Hematopoietic multipotent progenitor cell (in vitro differentiated cells): ENCODE results near the gene TNK2. TPM values are rescaled to one million over a fixed set of nuclear protein-coding genes. Genes with fewer than 3 reads are reported as not detected.

ENCODE experiments used
- DNase-seq, 3 donors: peaks; one replicate each; pipeline ENCODE4 v3.0.0-alpha.2; 2011 to 2015; ENCODE audit warnings: low read depth in 2 of 3, low spot score in 2 of 3
- total RNA-seq: library from RNA; depleted of rRNA; stranded (reverse); fragments of >200 nt; gene quantifications from one replicate; pipeline ENCODE4 v1.2.3, GENCODE V29; 2012

The TNK2 gene
- total RNA-seq, 1 donor = 42.5 TPM

DNA sequence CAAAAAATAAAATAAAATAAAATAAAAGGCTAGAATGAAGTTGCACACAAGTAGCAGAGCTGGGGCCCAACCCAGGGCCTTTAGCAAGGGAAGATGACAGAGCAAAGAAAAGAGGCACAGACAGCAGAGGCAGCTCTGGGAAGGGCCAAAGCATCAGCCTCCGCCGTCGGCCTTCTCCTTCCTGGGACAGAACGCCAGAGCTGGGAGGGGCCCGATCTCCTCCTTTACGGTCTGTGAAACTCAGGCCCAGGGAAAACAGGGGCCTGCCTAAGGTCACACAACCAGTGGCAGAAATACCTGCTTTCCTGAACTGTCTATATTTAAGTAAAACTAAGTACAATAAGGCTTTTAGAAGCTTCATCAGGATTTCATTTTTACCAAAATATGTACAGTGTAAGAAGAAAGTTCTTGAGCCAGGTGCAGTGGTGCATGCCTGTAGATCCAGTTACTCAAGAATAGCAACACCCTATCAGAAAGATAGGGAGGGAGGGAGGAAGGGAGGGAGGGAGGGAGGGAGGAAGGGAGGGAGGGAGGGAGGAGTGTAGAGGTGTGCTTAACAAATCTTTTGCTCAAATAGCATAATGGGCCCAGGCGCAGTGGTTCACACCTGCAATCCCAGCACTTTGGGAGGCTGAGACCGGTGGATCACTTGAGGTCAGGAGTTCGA, 53.6 kb downstream of the TNK2 start:
- no peak for DNase-seq

DNA sequence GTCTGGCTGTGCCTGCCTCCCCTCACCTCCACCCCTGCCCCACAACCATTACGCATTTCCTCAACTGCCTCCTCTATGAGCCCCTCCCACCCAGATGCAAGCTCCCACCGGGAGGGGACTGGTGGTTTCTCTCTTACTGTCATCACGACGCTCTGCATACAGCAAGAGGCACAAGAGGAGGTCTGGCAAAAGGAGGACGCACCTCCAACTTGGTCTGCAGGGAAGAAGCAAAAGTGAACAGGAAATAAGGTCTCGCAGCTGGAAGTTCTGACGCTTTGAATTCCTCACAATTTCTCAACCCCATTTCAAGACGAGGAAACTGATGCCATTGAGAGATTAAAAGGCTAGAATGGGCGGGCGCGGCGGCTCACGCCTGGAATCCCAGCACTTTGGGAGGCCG, 54.4 kb downstream of the TNK2 start:
- DNase-seq = peak in 2 of 3 donors; percentile 42 to 75

DNA sequence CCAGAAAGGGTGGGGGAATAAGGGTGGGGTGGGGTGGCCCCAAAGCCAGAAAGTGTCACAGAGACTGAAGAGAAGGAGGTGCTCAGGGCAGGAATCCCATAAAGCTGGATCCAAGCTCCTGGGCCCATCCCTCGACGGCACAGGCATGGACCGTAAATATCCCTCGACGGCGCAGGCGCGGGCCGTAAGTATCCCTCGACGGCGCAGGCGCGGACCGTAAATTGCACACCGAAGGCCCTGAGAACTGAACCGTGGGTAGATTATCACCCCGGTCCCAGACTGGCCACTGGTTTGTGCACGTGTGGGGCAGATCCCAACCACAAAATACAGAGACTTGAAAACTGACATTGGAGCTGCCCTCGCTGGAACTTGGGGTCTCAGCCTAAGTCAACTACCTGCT, 55.3 kb downstream of the TNK2 start:
- no peak for DNase-seq

DNA sequence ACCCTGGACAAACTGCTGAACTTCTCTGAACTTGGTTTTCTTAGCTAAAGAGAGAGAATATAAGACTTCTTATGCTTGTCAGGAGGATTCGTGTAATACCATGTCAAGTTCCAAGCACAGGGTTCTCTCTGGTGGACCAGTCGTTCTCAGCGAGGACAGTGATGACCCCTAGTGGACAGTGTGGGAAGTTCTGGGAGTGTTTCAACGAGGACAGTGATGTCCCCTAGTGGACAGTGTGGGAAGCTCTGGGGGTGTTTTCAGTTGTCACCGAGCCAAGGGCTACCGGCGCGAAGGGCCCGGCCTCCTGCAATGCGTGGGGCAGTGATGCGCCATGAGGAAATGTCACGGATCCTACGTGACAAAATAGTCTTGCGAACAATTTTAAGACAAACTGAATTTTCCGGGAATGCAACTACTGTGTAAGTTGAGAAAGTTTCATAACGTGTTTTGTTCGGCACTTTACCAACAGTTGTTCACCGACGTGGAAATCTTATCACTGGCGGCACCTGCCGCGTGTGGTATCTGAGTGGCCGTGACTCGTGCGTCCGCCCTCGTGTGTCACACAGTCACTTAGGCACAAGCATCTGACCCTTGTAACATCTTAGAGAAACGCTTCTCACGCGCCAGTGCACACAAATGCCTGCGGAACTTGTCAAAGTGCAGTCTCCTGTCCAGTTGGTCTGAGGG, 57.4 kb downstream of the TNK2 start:
- peak; percentile 76 to 96 (median 89) for DNase-seq

DNA sequence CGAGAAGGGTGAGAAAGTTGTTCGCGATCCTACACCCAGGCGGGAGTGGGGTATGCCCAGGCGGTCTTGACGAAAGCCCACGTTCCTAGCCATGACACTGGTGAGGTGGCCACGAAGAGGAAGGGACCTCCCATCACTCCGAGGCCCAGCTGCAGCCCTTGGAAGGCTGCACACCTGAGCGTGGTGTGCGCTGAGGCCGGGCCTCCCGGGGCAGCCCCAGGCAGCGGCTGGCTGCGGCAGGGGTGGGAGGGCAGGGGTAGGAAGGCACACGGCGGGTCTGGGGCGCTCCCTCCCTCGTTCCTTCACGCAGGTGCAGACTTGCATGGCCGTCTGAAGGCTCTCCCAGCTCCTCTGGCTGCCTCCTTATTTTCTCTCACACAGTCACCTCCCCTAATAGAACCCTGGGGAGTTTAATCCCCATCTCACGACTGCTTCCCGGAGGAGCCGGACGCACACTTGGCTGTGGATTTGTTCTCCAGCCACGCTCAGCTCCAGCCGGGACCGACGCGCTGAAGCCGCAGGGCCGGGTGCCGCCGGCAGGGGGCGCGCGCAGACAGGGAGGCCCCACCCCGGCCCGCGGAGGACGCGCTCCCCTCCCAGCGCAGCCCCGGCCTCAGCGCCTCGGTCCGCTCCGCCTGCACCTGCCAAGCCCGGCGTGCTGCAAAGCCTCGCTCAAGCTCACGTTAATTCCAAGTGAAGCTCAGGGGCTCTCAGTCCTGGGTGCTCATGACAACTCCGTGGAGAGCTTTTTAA, 58.9 kb downstream of the TNK2 start:
- peak in 1 of 3 donors; percentile 56 for DNase-seq

DNA sequence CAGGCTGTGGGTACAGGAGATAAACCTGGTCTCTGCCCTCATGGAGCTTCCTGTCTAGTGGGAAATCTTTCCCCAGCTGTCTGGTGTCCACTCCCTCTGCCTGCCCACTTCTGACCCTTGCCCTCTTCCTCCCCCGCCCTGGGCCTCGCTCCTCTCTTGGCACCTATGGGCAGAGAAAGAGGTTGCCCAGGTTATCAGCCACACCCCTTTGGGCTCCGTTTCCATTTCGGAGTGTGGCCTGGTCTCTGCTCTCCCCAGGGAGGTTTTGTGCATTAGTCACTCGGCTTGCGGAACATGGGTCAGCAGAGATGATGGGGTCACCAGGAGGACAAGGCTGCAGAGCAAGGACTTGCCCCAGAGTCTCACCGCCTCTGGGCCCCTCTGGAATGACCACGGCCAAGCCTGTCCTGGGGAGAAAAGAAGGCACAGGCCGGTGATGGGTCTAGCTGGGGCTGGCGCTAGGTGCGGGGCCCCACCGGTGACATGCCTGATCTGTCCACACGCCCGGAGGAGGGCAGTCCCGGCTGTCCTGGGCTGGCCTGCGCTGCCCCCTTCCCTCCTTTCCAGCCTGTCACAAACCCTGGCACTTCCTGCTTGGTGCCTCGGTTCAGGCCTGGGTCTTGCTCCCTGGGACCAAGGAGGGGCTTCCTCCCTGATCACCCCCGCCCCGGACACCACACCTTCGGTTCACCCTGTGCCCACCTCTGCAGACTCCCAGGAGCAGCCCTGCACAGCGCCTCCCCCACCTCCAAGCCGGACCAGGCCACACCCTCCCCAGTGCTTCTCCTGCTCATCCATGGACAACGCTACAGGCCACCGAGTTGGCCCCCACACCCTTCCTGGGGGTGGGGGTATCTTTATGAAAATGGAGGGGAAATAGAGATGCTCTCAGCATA, 61.0 kb downstream of the TNK2 start:
- DNase-seq = no peak

DNA sequence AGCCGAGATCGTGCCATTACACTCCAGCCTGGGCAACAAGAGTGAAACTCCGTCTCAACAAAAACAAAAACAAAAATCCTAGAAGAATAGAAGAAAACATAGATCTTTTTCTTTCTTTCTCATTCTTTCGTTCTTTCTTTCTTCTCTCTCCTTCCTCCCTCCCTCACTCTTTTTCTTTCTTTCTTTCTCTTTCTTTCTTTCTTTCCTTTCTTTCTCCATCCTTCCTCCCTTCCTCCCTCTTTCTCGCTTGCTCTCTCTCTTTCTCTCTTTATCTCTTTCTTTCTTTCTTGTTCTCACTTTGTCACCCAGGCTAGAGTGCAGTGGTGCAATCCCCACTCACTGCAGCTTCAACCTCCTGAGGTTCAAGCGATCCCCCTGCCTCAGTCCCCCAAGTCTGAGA, 62.9 kb downstream of the TNK2 start:
- DNase-seq = no peak

DNA sequence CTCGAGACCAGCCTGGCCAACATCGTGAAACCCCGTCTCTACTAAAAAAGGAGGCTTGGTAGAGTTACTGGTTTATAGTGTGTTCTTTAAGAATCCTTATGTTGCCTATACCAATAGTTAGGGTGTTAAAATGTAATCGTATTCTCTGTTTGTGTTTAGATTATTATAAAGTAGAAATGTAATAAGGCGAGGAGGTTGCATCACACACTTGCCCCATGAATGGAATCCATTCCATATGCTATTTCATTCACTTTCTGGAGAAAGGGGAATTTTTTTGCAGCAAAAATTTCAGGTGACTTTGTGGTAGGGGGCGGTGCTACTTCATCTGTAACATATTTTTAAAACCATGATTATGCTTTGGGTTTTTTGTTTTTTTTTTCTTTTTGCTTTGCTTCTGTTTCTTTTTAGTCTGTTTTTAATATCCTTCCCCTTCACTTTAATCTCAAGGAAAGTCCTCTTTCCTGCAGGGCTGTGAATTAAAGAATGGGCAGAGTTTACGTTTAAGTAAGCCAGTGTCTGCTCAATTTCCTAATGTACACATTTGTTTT, 63.6 kb downstream of the TNK2 start:
- no peak for DNase-seq

DNA sequence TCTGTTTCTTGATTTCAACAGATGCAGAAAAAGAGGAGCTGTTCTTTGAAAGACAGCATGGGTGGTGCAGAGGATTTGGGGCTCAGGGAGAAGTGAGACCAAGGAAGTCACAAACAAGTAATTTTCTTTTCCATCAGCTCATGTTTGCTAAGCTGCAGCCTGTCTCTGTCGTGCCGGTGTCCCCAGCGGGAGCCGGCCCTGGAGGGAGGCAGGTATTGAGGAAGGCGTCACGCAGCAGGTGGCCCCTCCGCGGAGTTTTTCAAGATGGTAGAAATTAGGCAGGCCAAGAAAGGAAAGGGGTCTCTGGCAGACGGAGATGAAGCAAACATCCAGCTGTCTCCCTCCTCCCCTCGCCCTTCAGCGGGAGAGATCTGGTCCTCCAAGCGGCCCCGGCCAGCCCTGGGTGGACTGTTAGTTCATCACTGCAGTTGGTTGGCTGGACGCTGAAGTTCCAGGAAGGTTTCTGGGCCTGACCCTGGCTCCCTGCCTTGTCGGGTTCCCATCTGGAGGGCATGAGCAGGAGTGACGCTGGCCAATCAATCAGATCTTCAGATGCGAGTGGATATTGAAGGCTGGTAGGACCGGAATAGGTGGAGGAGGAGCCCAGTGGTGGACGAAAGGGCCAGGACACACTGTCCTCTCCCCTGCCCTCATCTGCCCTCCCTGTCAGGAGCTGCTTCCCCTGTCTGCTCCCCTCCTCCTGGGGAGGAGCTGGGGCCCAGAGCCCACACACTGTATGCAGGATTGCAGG, 68.9 kb downstream of the TNK2 start:
- DNase-seq = no peak

DNA sequence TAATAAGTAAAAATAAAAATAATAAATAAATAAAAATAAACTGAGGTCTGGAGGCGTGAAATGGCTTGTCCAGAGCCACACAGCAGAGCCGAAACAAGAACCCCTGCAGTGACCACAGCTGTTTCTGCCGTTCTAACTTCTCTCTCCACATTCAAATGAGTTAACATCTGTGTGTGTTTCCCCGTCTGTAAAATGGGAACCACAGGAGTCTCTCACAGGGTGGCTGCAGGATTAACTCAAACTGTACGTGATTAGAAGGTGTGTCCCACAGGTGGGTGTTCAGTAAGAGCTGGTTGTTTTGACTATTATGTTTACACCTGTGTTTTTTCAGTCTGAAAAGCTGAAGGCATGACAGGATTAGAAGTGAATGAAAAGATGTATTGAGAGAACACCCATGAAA, 69.6 kb downstream of the TNK2 start:
- DNase-seq = no peak

DNA sequence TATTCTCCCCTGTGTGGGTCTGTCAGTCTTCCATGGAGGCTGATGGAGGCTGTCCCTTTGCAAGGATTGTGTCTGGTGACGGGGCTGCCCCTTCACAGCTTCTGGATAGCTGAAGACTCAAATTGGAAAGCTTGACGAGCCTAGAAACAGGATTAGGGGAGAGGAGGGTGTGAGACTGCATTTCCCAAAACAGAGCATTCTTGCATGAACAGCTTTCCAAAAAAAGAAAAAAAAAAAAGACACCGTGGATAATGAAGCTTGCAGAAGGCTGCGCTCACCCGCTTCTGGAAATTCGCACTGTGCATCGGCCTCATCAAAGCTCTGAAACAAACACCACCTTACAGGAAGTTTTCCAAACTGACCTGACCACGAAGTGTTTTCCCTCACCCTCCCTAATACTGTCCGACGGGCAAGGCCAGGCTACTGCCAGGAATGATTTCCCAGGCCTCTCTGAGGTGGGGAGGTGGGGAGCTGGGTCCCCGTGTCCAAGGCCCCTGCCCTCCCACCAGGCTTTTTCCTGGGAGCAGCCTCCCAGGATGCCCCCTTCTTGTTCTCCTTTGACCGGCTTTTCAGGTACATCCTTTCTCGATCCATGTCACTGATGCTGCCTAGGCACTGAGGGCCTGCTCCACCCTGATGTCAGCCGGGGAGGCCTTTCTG, 71.7 kb downstream of the TNK2 start:
- no peak for DNase-seq

DNA sequence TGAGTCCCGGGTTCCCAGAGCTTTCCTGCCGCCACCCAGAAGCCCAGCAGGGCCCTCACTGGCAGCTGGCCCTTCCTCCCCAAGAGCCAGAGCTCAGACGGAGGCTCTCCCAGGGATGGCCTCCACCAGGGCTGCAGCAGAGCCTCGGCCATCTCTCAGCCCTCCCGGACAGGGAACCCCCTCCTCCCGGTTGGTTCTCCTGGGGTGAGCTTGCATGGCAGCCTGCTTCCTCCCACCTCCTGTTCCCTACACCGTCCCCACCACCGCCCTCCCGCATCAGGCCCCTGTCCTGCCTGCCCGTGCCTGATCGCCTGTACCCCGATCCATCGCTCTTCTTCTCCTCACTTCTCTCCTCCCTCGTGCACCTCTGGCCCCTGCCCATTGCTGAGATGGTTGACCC, 72.6 kb downstream of the TNK2 start:
- DNase-seq = no peak

DNA sequence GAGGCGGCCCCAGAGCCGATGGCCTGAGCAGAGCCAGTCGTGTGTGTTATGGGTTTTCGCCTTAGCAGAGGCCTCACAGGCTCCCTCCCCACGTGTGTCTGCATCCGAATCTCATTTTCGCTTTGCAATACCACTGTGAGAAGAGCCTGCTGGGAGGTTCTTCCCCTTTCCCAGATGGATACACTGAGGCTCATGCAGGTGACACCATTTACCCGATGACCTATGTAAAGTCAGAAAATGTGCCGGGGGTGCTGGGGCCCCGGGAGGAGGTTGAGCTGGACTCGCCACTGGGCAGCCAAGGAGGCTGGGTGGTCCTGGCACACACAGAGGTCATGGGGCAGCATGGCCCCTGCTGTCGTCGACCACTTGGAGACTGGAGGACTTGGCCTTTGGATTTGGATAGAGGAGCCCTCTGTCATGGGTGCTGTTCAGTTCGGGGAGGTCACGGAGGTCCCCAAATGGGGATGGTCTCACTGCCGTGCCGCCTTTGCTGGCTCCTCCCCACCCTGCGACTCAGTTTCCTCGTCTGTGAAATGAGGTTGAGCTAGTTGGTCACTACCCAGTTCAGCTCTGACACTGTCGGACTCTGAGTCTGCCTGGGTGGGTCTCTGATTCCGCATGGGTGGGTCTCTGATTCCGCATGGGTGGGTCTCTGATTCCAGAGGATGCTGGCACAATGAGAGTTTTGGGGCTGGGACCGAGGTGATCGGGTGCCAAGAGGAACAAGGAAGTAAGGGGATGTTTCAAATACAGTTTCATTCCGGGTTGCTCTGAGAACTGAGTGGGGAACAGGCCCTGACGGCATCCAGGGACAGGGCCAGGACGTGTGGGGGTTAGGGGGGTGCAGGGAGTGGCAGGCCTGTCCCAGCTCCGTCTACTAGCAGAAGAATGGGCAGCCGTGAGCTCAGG, 73.4 kb downstream of the TNK2 start:
- DNase-seq = no peak

DNA sequence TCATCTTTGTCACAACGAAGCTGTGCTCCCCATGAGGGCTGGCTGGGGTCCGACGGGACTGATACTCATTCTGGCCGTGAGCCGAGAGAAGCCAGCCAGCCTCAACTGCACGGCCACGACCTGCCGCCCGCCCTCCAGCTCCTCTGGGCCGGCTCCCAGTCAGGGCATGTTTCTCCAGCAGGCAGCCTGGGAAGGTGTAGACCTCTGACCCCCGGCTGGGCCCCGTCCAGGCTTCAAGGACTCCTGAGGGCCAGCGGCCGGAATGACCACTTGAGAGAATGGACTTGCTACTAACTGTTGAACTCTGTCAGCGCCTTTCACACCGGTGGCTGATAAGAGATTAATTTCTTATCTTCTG, 78.5 kb downstream of the TNK2 start:
- DNase-seq = no peak

DNA sequence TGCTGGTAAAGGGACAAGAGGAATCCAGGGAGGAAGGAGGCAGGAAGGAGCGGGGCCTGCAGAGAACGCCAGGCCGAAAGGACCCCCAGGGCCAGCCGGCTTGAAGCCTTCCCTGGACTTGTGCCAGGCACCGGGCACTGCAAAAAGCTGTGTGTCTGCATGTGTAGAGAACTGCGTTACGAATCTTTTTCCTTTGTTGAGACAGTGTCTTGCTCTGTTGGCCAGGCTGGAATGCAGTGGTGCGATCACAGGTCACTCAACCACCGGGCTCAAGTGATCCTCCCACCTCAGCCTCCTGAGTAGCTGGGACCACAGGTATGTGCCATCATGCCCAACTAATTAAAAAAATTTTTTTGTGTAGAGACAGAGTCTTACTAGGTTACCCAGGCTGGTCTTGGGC, 79.6 kb downstream of the TNK2 start:
- DNase-seq = no peak

DNA sequence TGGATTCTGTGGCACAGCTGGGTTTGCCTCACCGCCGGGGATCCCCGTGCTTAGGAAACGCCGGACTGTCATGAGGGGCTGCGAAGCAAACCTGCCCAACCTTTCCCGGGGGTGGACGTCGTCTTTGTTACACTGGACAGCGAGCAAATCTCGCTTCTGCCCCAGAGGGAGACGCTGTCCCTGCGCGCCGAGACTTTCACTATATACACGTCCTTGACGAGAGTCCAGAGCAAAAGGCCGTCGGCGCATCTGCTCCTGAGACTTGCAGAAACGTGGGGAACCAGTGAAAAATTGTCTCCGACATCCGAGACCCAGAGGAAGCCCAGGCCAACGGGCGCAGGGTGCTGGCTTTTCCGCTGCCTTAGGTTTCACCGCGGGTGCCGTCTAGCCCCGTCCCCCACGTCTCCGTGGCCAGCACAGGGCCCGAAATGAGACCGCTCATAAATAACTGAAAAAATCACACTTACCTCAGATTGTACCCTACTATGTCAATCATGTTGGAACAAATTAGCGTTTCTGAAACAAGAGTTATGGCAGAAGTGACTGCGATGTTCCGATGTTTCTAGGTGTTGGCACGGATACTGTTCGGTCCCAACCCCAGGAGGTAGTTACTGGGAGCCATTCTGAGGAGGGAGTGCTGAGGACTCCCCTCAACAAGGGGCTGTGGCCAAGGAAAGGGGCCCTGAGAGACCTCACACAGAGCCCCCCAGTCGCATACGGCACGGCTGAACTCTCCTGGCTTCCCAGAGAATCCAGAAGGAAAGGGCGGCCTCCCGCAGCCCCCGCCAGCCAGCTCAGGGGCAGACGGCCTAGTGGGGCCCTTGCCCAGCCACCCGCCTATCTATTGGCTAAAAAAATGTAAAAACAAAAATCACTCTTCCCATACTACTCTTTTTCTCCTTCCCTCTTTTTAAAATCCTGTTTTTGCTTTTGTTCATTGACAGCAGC, 82.2 kb downstream of the TNK2 start:
- DNase-seq = no peak

DNA sequence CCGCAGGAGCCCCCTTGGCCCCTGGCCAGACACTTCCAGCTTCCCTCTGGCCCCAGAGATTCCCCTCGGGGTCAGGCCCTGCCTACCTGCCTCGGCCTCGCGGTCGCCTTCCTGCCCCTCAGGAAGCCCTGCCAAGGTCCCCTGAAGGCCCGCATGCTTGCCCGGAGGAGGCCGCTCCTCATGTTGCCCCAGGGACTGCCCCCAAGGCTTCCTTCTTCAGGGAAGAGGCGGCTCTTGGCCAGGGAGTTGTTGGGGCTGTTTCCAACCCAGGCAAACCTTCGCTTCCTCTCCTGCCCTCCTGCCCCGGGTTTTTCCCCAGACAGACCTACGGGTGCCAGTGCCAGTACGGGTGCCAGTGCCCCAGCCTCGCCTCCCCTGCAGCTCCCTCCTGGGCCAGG, 83.2 kb downstream of the TNK2 start:
- DNase-seq = no peak
